GM19463 (cell line): Measurements from ENCODE around the gene TMEM252.

Experiments used
- ATAC-seq: cut with Tn5 transposase; IDR thresholded peaks from one replicate; pipeline ENCODE4 v1.9.1; 2021; ENCODE audit warnings: mild to moderate bottlenecking, moderate library complexity; ENCODE audit not compliant: unreplicated experiment

TMEM252 gene

GRCh38 chr9:68500457-68501381 lies 40.0 kb downstream of the TMEM252 start:
- ATAC-seq: no peak

GRCh38 chr9:68498816-68499215 lies 41.9 kb downstream of the TMEM252 start:
- no peak for ATAC-seq

- no peak for ATAC-seq
Measured at GRCh38 chr9:68497629-68498028, 43.1 kb downstream of the TMEM252 start.

DNA sequence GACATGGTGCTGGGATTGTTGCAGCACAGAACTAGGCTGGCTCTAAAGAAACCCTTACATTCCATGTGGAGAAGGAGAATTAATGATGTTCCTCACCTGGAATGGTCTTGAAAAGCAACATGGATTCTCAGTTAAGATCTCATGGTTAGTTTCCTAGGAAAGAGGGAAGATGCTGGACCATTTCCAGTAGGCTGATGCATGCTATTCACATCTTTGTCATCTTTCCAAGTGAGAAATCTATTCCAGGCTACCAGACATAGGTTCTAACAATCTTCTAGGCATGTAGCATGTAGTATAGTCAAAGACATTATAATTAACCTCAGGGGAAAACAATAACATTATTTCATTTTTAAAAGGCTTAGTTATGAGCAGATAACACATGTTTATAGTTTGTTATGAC lies 44.3 kb downstream of the TMEM252 start:
- no peak for ATAC-seq

DNA sequence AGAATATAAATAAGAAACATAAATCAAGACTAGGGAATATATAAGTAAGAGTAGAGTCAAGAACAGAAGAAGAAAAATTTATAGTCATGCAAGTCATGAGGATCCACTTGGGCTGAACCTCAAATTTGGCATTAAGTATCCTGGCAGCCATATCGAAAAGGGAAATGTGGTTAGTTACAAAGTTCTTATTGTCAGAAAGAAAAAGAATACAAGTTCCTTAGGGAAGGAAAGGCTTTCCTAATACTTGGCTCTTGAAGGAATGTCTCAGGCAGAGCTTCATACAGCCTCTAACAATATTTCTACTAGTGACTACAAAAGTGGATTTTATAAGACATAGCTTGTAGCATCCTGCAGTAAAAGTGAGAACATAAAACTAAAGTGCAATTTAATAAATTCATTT lies 45.4 kb downstream of the TMEM252 start:
- no peak for ATAC-seq

DNA sequence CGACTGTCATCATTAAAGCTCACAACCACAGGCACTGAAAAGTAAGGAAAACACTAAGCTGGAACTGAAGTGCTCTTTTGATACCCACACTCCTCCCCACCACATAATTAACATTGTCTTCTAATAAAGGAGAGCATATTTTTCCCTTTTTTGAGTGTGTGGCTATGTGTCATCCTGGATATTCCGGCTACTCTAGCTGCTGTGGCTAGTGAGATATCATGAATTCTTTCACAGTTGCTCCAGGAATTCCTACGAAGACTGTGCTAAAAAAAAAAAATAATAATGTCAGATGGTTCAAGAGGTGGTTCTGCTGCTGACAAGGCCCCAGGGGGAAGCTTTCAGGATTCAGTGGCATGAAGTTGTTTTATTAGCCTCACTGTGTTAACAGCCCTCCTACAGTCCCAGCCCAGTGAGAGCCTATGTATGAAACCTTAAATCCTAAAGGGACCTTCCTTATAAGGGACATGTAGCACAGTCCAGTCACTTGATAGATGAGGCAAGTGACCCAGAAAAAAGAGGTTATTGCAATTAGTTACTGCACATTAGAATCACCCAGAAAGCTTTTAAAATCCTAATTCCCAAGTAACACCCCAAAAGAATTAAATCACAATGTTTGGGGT lies 46.6 kb downstream of the TMEM252 start:
- no peak for ATAC-seq

GRCh38 chr9:68493541-68493940 lies 47.1 kb downstream of the TMEM252 start:
- ATAC-seq: no peak

DNA sequence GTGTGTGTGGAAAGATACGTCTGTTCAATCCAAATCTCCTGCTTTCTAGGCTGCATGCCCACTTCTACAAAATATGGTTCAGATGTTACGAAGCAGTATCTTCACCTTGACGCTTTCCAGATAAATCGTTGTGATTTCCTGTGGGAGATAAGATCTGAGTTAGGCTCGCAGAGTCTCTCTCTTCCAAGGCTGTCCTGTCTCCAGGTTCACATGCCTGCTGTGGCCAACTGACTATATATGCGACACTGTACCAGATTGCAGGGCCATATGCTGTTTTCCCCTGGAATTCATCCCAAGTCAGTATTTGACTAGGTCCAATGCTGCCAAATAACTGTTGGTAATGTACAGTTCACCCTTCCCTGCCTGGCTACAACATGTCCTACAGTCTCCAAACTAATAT lies 47.9 kb downstream of the TMEM252 start:
- no peak for ATAC-seq

DNA sequence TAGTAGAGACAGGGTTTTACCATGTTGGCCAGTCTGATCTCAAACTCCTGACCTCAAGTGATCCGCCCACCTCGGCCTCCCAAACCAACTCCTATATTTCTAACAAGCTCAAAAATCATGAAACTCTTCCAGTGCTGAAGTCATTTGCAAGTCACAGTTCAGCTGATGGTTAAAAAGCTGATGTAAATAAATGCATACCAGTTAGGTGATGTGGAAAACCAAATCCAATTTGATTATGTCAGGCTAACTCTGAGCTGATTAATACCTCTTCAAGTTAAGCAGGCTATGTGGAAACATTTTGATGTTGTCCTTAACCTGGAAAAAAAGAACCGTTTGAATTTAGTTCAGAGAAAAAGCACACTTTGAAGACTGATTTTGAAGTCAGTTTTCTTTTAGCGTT lies 51.0 kb downstream of the TMEM252 start:
- no peak for ATAC-seq

- no peak for ATAC-seq
Measured at GRCh38 chr9:68488126-68488525, 52.6 kb downstream of the TMEM252 start.
